ENCODE data around the gene SLC12A7. TPM values are rescaled to one million over a fixed set of nuclear protein-coding genes. Genes with fewer than 3 reads are reported as not detected.

Gene SLC12A7
- total and polyA plus RNA-seq, 4 experiments from 2014 or later = 11.7 to 32.9 (median 26.5) TPM

GRCh38 chr5:1074816-1075554 is 36.9 kb downstream of the SLC12A7 start:
- POLR2A ChIA-PET (ENCODE audit: partially characterized antibody) = no interaction called here
- no peaks in the 10 kb centered on the region for H3K36me3 ChIP-seq (ENCODE audit: insufficient read depth, low read length)

GRCh38 chr5:1074226-1074625 is 37.6 kb downstream of the SLC12A7 start:
- DNase-seq = no peak
- no peaks in the 10 kb centered on the region for H3K9me3 ChIP-seq (ENCODE audit: control insufficient read depth in 1 of 2, low read length in 2 of 2)
- H3K36me3 ChIP-seq (ENCODE audit: insufficient read depth, low read length) = no peaks in the 10 kb centered on the region
- CTCF ChIA-PET (ENCODE audit: partially characterized antibody) = no interaction called here
- no peaks in the 10 kb centered on the region for H3K27me3 Mint-ChIP-seq
- H3K27ac Mint-ChIP-seq = no peak overlapping the region
- intact Hi-C loops (cut with micrococcal nuclease) = no loop called here
- no peak overlapping the region for H3K27ac ChIP-seq (ENCODE audit: low read depth, low read length)
- peaks cover 0 to 4% (median 0%) of the 10 kb centered on the region in 4 donors for H3K4me1 Mint-ChIP-seq
- H3K9me3 Mint-ChIP-seq = no peaks in the 10 kb centered on the region
- no peak overlapping the region for H3K4me3 ChIP-seq (ENCODE audit: low read length in 2 of 2)
- no peak overlapping the region for H3K4me3 Mint-ChIP-seq
- POLR2A ChIA-PET (ENCODE audit: partially characterized antibody) = no interaction called here
- H3K27me3 ChIP-seq (ENCODE audit: insufficient read depth, low read length) = no peaks in the 10 kb centered on the region
- no peaks in the 10 kb centered on the region for H3K4me1 ChIP-seq (ENCODE audit: insufficient read depth, low read length)
- H3K36me3 Mint-ChIP-seq = peaks cover 11 to 12% of the 10 kb centered on the region in 2 donors

More at GRCh38 chr5:1074816-1075554, 36.9 kb downstream of the SLC12A7 start:
- CTCF ChIA-PET (ENCODE audit: partially characterized antibody) = no interaction called here
- H3K27me3 Mint-ChIP-seq = no peaks in the 10 kb centered on the region
- H3K4me1 ChIP-seq (ENCODE audit: insufficient read depth, low read length) = no peaks in the 10 kb centered on the region
- no peak overlapping the region for H3K4me3 Mint-ChIP-seq
- H3K27ac ChIP-seq (ENCODE audit: low read depth, low read length) = no peak overlapping the region
- H3K9me3 Mint-ChIP-seq = no peaks in the 10 kb centered on the region
- intact Hi-C loops (cut with micrococcal nuclease) = no loop called here
- H3K9me3 ChIP-seq (ENCODE audit: control insufficient read depth in 1 of 2, low read length in 2 of 2) = no peaks in the 10 kb centered on the region
- H3K36me3 Mint-ChIP-seq = peaks cover 12 to 14% of the 10 kb centered on the region in 2 donors
- H3K27ac Mint-ChIP-seq = no peak overlapping the region
- H3K4me3 ChIP-seq (ENCODE audit: low read length in 2 of 2) = no peak overlapping the region
- H3K27me3 ChIP-seq (ENCODE audit: insufficient read depth, low read length) = no peaks in the 10 kb centered on the region
- H3K4me1 Mint-ChIP-seq = peaks cover 0 to 4% (median 0%) of the 10 kb centered on the region in 4 donors
- DNase-seq = no peak

DNA sequence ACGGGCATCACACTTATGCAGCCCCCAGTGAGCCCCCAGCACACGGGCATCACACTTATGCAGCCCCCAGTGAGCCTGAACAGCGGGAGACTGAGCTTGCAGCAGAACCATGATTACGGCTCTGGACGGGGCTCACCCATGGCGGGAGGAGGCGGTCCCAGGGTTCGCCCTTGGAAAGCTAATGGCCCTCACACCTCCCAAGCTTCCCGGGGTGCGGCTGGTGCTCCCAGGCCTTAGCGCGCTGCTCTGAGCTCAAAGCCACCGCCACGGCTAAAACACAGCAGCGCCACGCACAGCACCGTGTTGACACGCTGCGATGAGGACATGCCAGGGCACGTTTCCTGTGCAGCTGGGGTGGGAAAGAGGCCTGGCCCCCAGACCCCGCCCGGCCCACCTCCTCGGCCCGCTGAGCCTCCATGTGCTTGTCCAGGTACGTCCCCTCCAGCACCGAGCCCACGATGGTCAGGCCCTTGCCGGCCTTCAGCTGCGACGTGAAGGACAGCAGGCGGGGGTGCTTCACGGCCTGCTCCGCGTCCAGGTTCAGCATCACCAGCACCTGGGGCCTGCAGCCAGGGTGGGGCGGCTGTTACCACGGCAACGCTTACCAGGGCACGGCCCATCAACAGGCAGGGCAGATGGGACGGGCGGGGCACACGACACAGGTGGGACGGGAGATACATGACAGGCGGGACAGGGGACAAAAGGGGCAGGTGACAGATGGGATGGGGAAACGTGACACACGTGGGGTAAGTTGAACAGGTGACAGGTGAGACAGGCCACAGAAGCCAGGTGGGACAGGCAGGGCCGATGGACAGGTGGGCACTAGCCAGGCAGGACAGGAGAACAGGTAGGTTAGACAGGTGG is 38.4 kb downstream of the SLC12A7 start:
- no peaks in the 10 kb centered on the region for H3K27me3 Mint-ChIP-seq
- no peak for DNase-seq
- intact Hi-C loops (cut with micrococcal nuclease) = no loop called here
- H3K9me3 ChIP-seq (ENCODE audit: control insufficient read depth in 1 of 2, low read length in 2 of 2) = no peaks in the 10 kb centered on the region
- H3K27me3 ChIP-seq (ENCODE audit: insufficient read depth, low read length) = no peaks in the 10 kb centered on the region
- POLR2A ChIA-PET (ENCODE audit: partially characterized antibody) = no interaction called here
- peak overlapping the region in 1 of 8 donors; percentile 66 for H3K4me3 Mint-ChIP-seq
- H3K4me3 ChIP-seq (ENCODE audit: low read length in 2 of 2) = no peak overlapping the region
- H3K9me3 Mint-ChIP-seq = no peaks in the 10 kb centered on the region
- H3K27ac Mint-ChIP-seq = no peak overlapping the region
- peaks cover 8 to 9% of the 10 kb centered on the region in 2 donors for H3K36me3 Mint-ChIP-seq
- H3K27ac ChIP-seq (ENCODE audit: low read depth, low read length) = no peak overlapping the region
- H3K4me1 ChIP-seq (ENCODE audit: insufficient read depth, low read length) = no peaks in the 10 kb centered on the region
- peaks cover 0 to 4% (median 0%) of the 10 kb centered on the region in 4 donors for H3K4me1 Mint-ChIP-seq
- CTCF ChIA-PET (ENCODE audit: partially characterized antibody) = no interaction called here
- no peaks in the 10 kb centered on the region for H3K36me3 ChIP-seq (ENCODE audit: insufficient read depth, low read length)

- Histone ChIP-seq H3K4me1 (ENCODE audit: insufficient read depth, low read length) (no peaks in the 10 kb centered on the region), H3K27ac (ENCODE audit: low read depth, low read length) (no peak overlapping the region), H3K9me3 (ENCODE audit: control insufficient read depth in 1 of 2, low read length in 2 of 2) (no peaks in the 10 kb centered on the region), H3K27me3 (ENCODE audit: insufficient read depth, low read length) (no peaks in the 10 kb centered on the region), H3K36me3 (ENCODE audit: insufficient read depth, low read length) (no peaks in the 10 kb centered on the region), H3K4me3 (ENCODE audit: low read length in 2 of 2) (no peak overlapping the region)
- Mint-ChIP-seq H3K4me1 (peaks cover 0 to 2% (median 0%) of the 10 kb centered on the region in 4 donors), H3K27ac (no peak overlapping the region), H3K36me3 (peaks cover 3 to 12% of the 10 kb centered on the region in 2 donors), H3K27me3 (no peaks in the 10 kb centered on the region), H3K9me3 (no peaks in the 10 kb centered on the region), H3K4me3 (no peak overlapping the region)
- no peak for DNase-seq
- POLR2A ChIA-PET (ENCODE audit: partially characterized antibody) = no interaction called here
- intact Hi-C loops (cut with micrococcal nuclease) = no loop called here
- CTCF ChIA-PET (ENCODE audit: partially characterized antibody) = no interaction called here
Observed at GRCh38 chr5:1069720-1070088, 42.2 kb downstream of the SLC12A7 start.

DNA sequence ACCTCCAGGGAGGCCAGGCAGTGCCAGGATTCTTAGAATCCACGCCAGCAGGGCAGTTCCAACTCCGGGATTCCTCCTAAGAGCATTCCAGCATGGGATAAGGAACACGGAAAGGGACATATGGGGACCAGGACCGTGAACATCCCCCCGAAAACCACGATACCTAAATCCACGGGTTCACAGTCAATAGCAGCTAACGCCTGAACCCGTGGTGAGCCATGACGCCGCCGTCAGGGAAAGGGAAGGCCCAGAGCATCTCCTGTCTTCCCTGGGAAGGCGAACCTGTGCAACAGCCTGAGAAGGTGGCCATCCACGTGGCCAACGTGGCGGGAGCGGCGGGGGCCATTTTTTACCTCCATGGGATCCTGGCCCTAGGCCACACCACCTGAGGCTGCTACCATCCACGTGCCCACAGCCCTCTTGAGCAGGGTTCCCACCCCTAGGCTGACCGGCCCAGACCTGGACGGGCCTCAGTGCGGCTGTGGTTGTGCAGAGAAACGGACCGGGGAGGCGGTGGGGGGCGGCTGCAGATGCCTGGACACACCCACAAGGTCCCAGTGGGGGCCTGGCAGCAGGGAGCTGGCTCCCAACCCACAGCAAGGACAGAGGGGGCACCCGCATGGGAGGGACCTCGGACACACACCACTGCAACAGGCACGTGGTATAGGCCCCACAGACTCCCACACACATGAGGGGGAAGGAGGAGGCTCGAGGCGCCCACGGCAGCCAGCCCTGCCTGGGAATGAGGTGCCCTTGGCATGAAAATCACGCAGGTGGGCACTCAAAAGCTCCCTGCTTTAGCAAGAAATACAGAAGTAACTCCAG is 42.8 kb downstream of the SLC12A7 start:
- Mint-ChIP-seq H3K36me3 (peaks cover 3 to 12% of the 10 kb centered on the region in 2 donors), H3K27me3 (no peaks in the 10 kb centered on the region), H3K27ac (no peak overlapping the region), H3K9me3 (no peaks in the 10 kb centered on the region), H3K4me1 (peaks cover 0 to 2% (median 0%) of the 10 kb centered on the region in 4 donors), H3K4me3 (no peak overlapping the region)
- no peak for DNase-seq
- Histone ChIP-seq H3K9me3 (ENCODE audit: control insufficient read depth in 1 of 2, low read length in 2 of 2) (no peaks in the 10 kb centered on the region), H3K27me3 (ENCODE audit: insufficient read depth, low read length) (no peaks in the 10 kb centered on the region), H3K4me1 (ENCODE audit: insufficient read depth, low read length) (no peaks in the 10 kb centered on the region), H3K27ac (ENCODE audit: low read depth, low read length) (no peak overlapping the region), H3K4me3 (ENCODE audit: low read length in 2 of 2) (no peak overlapping the region), H3K36me3 (ENCODE audit: insufficient read depth, low read length) (peaks cover 5% of the 10 kb centered on the region)
- POLR2A ChIA-PET (ENCODE audit: partially characterized antibody) = no interaction called here
- CTCF ChIA-PET (ENCODE audit: partially characterized antibody) = no interaction called here
- intact Hi-C loops (cut with micrococcal nuclease) = no loop called here

GRCh38 chr5:1068204-1068894 is 43.5 kb downstream of the SLC12A7 start:
- H3K36me3 ChIP-seq (ENCODE audit: insufficient read depth, low read length) = peaks cover 5% of the 10 kb centered on the region
- Mint-ChIP-seq H3K27me3 (no peaks in the 10 kb centered on the region), H3K27ac (no peak overlapping the region), H3K9me3 (no peaks in the 10 kb centered on the region), H3K4me3 (no peak overlapping the region), H3K4me1 (no peaks in the 10 kb centered on the region), H3K36me3 (peaks cover 0 to 10% of the 10 kb centered on the region in 2 donors)
- H3K27me3 ChIP-seq (ENCODE audit: insufficient read depth, low read length) = no peaks in the 10 kb centered on the region
- no peak for DNase-seq
- H3K27ac ChIP-seq (ENCODE audit: low read depth, low read length) = no peak overlapping the region
- no peaks in the 10 kb centered on the region for H3K4me1 ChIP-seq (ENCODE audit: insufficient read depth, low read length)
- intact Hi-C loops (cut with micrococcal nuclease) = no loop called here
- CTCF ChIA-PET (ENCODE audit: partially characterized antibody) = no interaction called here
- no peaks in the 10 kb centered on the region for H3K9me3 ChIP-seq (ENCODE audit: control insufficient read depth in 1 of 2, low read length in 2 of 2)
- POLR2A ChIA-PET (ENCODE audit: partially characterized antibody) = no interaction called here
- no peak overlapping the region for H3K4me3 ChIP-seq (ENCODE audit: low read length in 2 of 2)
